HL-60 (cell line): ENCODE data around the gene C2orf80.

Source experiments
- DNase-seq, 2 experiments: peaks; one replicate each; pipeline ENCODE4 v3.0.0-alpha.2; 2010 to 2020; ENCODE audit warnings: low read depth in 1 of 2, low spot score in 1 of 2
- H3K27ac ChIP-seq: fragments of 250-450 bp; sonication (Bioruptor Pico); replicated peaks from 2 replicates; pipeline ENCODE4 v1.5.1; 2020; ENCODE audit warnings: mild to moderate bottlenecking, moderate library complexity
- H3K27me3 ChIP-seq: fragments of 250-450 bp; sonication (Bioruptor Pico); 2 replicates; pipeline ENCODE4 v1.5.1; 2021; ENCODE audit warnings: mild to moderate bottlenecking, moderate library complexity; ENCODE audit not compliant: insufficient read depth, poor library complexity, severe bottlenecking
- H3K4me3 ChIP-seq: replicated peaks from 2 replicates; pipeline ENCODE4 v1.5.1; 2011; ENCODE audit warnings: mild to moderate bottlenecking, control low read depth, low read length; ENCODE audit not compliant: insufficient read depth
- GABPA ChIP-seq: IDR thresholded peaks from 2 replicates; pipeline ENCODE4 v1.6.1; 2012; ENCODE audit warnings: low read depth
- POLR2AphosphoS5 ChIP-seq: IDR thresholded peaks from 2 replicates; pipeline ENCODE4 v1.6.1; 2012; ENCODE audit warnings: low read depth
- SPI1 ChIP-seq: IDR thresholded peaks from 2 replicates; pipeline ENCODE4 v1.6.1; 2012; ENCODE audit warnings: low read depth, mild to moderate bottlenecking, borderline replicate concordance
- TF ChIP-seq, protein P1 (sequence below): IDR thresholded peaks from one replicate; pipeline ENCODE4 v1.5.1; 2011; ENCODE audit warnings: low read length, control low read depth, inconsistent platforms; ENCODE audit not compliant: insufficient read depth
- TF ChIP-seq, protein P2 (sequence below): IDR thresholded peaks from 2 replicates; pipeline ENCODE4 v1.6.1; 2012; ENCODE audit warnings: low read depth; ENCODE audit not compliant: insufficient replicate concordance

C2orf80 gene

GRCh38 chr2:208175069-208175839 lies 14.6 kb downstream of the C2orf80 start:
- peak; percentile 50 to 82 for DNase-seq
- no peak overlapping the region for H3K27ac ChIP-seq

DNA sequence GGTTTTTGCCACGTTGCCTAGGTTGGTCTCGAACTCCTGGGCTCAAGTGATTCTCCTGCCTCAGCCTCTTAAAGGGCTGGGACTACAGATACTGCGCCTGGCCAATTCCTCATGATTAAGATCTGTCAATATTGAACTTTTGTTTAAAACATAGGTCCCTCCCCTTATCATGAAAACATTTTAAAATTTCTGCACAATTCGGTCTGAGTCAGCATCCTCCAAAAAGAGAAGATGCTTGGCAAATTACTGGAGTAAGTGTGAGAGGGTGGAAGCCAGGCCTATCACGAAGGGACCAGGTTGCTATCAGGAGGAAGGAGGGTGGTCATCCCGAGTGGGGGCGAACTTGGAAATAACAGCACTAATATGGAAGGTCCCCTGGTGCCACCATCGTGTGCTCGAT lies 15.7 kb downstream of the C2orf80 start:
- Histone ChIP-seq H3K27ac (no peak overlapping the region), H3K27me3 (no peaks in the 10 kb centered on the region), H3K4me3 (no peak overlapping the region)
- DNase-seq, result no peak
- TF ChIP-seq, protein P1, sequence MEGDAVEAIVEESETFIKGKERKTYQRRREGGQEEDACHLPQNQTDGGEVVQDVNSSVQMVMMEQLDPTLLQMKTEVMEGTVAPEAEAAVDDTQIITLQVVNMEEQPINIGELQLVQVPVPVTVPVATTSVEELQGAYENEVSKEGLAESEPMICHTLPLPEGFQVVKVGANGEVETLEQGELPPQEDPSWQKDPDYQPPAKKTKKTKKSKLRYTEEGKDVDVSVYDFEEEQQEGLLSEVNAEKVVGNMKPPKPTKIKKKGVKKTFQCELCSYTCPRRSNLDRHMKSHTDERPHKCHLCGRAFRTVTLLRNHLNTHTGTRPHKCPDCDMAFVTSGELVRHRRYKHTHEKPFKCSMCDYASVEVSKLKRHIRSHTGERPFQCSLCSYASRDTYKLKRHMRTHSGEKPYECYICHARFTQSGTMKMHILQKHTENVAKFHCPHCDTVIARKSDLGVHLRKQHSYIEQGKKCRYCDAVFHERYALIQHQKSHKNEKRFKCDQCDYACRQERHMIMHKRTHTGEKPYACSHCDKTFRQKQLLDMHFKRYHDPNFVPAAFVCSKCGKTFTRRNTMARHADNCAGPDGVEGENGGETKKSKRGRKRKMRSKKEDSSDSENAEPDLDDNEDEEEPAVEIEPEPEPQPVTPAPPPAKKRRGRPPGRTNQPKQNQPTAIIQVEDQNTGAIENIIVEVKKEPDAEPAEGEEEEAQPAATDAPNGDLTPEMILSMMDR, result no peak
- TF ChIP-seq POLR2AphosphoS5, result no peak
- TF ChIP-seq SPI1, result no peak
- TF ChIP-seq GABPA, result no peak
- TF ChIP-seq, protein P2, sequence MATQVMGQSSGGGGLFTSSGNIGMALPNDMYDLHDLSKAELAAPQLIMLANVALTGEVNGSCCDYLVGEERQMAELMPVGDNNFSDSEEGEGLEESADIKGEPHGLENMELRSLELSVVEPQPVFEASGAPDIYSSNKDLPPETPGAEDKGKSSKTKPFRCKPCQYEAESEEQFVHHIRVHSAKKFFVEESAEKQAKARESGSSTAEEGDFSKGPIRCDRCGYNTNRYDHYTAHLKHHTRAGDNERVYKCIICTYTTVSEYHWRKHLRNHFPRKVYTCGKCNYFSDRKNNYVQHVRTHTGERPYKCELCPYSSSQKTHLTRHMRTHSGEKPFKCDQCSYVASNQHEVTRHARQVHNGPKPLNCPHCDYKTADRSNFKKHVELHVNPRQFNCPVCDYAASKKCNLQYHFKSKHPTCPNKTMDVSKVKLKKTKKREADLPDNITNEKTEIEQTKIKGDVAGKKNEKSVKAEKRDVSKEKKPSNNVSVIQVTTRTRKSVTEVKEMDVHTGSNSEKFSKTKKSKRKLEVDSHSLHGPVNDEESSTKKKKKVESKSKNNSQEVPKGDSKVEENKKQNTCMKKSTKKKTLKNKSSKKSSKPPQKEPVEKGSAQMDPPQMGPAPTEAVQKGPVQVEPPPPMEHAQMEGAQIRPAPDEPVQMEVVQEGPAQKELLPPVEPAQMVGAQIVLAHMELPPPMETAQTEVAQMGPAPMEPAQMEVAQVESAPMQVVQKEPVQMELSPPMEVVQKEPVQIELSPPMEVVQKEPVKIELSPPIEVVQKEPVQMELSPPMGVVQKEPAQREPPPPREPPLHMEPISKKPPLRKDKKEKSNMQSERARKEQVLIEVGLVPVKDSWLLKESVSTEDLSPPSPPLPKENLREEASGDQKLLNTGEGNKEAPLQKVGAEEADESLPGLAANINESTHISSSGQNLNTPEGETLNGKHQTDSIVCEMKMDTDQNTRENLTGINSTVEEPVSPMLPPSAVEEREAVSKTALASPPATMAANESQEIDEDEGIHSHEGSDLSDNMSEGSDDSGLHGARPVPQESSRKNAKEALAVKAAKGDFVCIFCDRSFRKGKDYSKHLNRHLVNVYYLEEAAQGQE, result no peak

More at GRCh38 chr2:208175069-208175839, 14.6 kb downstream of the C2orf80 start:
- Histone ChIP-seq H3K27me3 (no peaks in the 10 kb centered on the region), H3K4me3 (no peak overlapping the region)
- TF ChIP-seq POLR2AphosphoS5 (no peak), GABPA (no peak)
- TF ChIP-seq, protein P1, result peak; percentile 92

- Histone ChIP-seq H3K4me3 (no peak overlapping the region), H3K27ac (no peak overlapping the region), H3K27me3 (no peaks in the 10 kb centered on the region)
- peak; percentile 3 to 69 for DNase-seq
- TF ChIP-seq, protein P1, result no peak
- TF ChIP-seq GABPA (no peak), POLR2AphosphoS5 (no peak), SPI1 (peak; percentile 72; the same call in 1 of the 2 replicates)
- TF ChIP-seq, protein P2, result no peak
Measured at GRCh38 chr2:208172125-208172524, 17.7 kb downstream of the C2orf80 start.
